ENCODE measurements around the gene APLF.

DNA sequence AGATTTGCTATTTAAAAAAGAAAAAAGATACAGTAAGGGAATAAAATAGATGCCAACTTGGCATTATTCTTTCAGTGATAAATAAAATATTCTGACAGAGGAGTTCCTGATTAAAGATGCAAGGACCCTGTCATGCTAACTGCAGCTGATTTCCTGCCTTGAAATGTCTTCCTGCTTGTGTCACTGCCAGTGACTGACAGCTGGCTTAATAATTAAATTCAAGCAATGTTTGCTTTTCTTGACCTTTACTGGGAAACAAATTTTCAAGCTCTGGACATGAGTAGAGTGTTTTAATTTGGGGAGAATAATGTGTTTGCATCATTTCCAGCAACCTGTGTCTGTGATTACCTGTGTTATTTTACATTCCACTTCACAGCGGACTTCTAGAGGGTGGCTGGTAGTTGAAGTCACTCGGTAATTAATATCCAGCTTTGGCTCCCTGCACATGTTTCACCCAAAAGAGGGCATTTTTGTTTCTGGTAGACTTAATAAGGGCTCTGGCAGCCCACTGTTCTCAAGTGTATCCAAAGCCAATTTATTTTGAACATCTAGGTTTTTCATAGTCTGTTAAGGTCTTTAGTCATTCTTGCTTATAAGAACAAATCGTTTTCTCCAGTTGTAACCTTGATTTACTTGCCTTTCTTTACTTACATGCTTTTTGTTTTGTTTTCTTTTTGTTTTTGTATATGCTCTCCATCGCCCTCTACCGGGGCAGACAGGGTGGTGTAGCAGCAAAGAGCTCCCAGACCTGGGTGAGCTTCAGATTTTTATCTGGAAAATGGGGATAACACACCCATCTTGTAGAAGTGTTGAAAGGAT, 127.5 kb downstream of the APLF start:
- TF ChIP-seq POLR2A (IDR thresholded peaks at IDR 0.05): no peak
- TF ChIP-seq EP300 (IDR thresholded peaks at IDR 0.05): no peak

All from ovary (tissue), 1 donor.